Activated B cell treated with CpG ODN at 0.5 μM for 24 hours (primary cell): ENCODE results near the gene DGKE. TPM values are rescaled to one million over a fixed set of nuclear protein-coding genes. Genes with fewer than 3 reads are reported as not detected.

Experiments
- ATAC-seq: fragments of 200-7000 bp; cut with Tn5 transposase; one replicate; pipeline ENCODE4 v1.10.0; 2021; ENCODE audit warnings: low read depth, mild to moderate bottlenecking, moderate library complexity
- CTCF ChIA-PET: fragments of 350-600 bp; sonication (Branson Sonifier 250); formaldehyde crosslinking; loops from one replicate; lab custom pipeline; 2021; ENCODE audit warnings: antibody characterized with exemption; lab: Charles Lee
- POLR2A ChIA-PET: fragments of 350-600 bp; sonication (Branson Sonifier 250); formaldehyde crosslinking; loops from one replicate; lab custom pipeline; 2021; ENCODE audit warnings: antibody characterized with exemption; lab: Charles Lee
- DNase-seq: peaks from one replicate; pipeline ENCODE4 v3.0.0; 2022
- H3K27ac Mint-ChIP-seq: one replicate; pipeline ENCODE4 v1.8.0; 2020; ENCODE audit warnings: mixed read lengths
- H3K27me3 Mint-ChIP-seq: one replicate; pipeline ENCODE4 v1.8.0; 2021; ENCODE audit warnings: mixed read lengths
- H3K36me3 Mint-ChIP-seq: one replicate; pipeline ENCODE4 v1.8.0; 2021; ENCODE audit warnings: low read depth, mixed read lengths
- H3K4me1 Mint-ChIP-seq: one replicate; pipeline ENCODE4 v1.8.0; 2021; ENCODE audit warnings: mixed read lengths
- H3K4me3 Mint-ChIP-seq: one replicate; pipeline ENCODE4 v1.8.0; 2020; ENCODE audit warnings: mild to moderate bottlenecking, mixed read lengths
- H3K9me3 Mint-ChIP-seq: one replicate; pipeline ENCODE4 v1.8.0; 2020; ENCODE audit warnings: mixed read lengths
- intact Hi-C: fragments of 100-400 bp; cut with micrococcal nuclease; formaldehyde crosslinking; loops from one replicate; pipeline ENCODE4 v1.15.1; 2024
- total RNA-seq: library from RNA; stranded (reverse); gene quantifications from 2 replicates; pipeline ENCODE4 v1.2.3, GENCODE V29; 2022
- TF ChIP-seq, protein P1 (sequence below): fragments of 200-600 bp; IDR thresholded peaks from one replicate; pipeline ENCODE4 v1.8.0; 2022; ENCODE audit warnings: antibody characterized with exemption, mild to moderate bottlenecking

The DGKE gene
- total RNA-seq, 1 donor from 2014 or later, result 20.3 TPM

- H3K9me3 Mint-ChIP-seq, result no peaks in the 10 kb centered on the region
- no peak for ATAC-seq
- ChIA-PET POLR2A (no interaction called here), CTCF (no interaction called here)
- H3K27ac Mint-ChIP-seq, result no peak overlapping the region
- H3K36me3 Mint-ChIP-seq, result peaks cover 2% of the 10 kb centered on the region
- no peaks in the 10 kb centered on the region for H3K27me3 Mint-ChIP-seq
- no peak overlapping the region for H3K4me3 Mint-ChIP-seq
- intact Hi-C loops, result no loop called here
- TF ChIP-seq, protein P1, sequence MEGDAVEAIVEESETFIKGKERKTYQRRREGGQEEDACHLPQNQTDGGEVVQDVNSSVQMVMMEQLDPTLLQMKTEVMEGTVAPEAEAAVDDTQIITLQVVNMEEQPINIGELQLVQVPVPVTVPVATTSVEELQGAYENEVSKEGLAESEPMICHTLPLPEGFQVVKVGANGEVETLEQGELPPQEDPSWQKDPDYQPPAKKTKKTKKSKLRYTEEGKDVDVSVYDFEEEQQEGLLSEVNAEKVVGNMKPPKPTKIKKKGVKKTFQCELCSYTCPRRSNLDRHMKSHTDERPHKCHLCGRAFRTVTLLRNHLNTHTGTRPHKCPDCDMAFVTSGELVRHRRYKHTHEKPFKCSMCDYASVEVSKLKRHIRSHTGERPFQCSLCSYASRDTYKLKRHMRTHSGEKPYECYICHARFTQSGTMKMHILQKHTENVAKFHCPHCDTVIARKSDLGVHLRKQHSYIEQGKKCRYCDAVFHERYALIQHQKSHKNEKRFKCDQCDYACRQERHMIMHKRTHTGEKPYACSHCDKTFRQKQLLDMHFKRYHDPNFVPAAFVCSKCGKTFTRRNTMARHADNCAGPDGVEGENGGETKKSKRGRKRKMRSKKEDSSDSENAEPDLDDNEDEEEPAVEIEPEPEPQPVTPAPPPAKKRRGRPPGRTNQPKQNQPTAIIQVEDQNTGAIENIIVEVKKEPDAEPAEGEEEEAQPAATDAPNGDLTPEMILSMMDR, result no peak
- peaks cover 4% of the 10 kb centered on the region for H3K4me1 Mint-ChIP-seq
- DNase-seq, result no peak
Observed at GRCh38 chr17:56792267-56792666, 41.7 kb upstream of the DGKE start.

DNA sequence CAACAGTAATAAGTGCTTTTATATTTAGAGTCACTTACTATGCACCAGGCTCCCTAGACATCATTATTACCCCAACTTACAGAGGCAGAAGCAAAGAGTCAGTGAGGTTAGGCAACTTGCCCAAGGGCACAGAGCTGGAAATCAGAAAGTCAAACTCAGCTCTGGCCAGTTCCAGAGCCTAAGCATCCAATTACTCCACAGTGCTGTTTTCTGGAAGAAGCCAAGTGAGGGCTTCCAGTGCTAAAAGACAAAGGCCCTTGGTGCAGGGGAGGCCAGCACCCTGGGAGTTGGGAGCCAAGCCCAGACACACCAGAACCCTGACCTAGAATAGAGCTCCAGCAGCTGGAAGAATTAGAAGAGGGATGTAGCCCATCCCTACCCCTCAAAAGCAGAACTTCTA, 40.4 kb upstream of the DGKE start:
- ATAC-seq (no peak), DNase-seq (no peak)
- H3K27me3 Mint-ChIP-seq, result no peaks in the 10 kb centered on the region
- no peak overlapping the region for H3K4me3 Mint-ChIP-seq
- no peaks in the 10 kb centered on the region for H3K9me3 Mint-ChIP-seq
- peaks cover 2% of the 10 kb centered on the region for H3K36me3 Mint-ChIP-seq
- ChIA-PET CTCF (interaction anchor here (0.8 to 1.1 kb wide), 2 partner anchors 14 to 26 kb away, joined by 3 read pairs; no protein-coding TSS in a partner anchor), POLR2A (no interaction called here)
- no peaks in the 10 kb centered on the region for H3K4me1 Mint-ChIP-seq
- no peak overlapping the region for H3K27ac Mint-ChIP-seq
- TF ChIP-seq, protein P1, result no peak
- intact Hi-C loops, result no loop called here

GRCh38 chr17:56793957-56794356, 40.0 kb upstream of the DGKE start:
- intact Hi-C loops, result no loop called here
- H3K4me1 Mint-ChIP-seq, result no peaks in the 10 kb centered on the region
- POLR2A ChIA-PET, result no interaction called here
- H3K9me3 Mint-ChIP-seq, result no peaks in the 10 kb centered on the region
- CTCF ChIA-PET, result interaction anchor here (0.8 to 1.1 kb wide), 3 partner anchors 13 to 26 kb away, joined by 3 read pairs; no protein-coding TSS in a partner anchor
- TF ChIP-seq, protein P1, result no peak
- H3K27ac Mint-ChIP-seq, result no peak overlapping the region
- peaks cover 2% of the 10 kb centered on the region for H3K36me3 Mint-ChIP-seq
- H3K27me3 Mint-ChIP-seq, result no peaks in the 10 kb centered on the region
- DNase-seq, result no peak
- ATAC-seq, result no peak
- H3K4me3 Mint-ChIP-seq, result no peak overlapping the region

DNA sequence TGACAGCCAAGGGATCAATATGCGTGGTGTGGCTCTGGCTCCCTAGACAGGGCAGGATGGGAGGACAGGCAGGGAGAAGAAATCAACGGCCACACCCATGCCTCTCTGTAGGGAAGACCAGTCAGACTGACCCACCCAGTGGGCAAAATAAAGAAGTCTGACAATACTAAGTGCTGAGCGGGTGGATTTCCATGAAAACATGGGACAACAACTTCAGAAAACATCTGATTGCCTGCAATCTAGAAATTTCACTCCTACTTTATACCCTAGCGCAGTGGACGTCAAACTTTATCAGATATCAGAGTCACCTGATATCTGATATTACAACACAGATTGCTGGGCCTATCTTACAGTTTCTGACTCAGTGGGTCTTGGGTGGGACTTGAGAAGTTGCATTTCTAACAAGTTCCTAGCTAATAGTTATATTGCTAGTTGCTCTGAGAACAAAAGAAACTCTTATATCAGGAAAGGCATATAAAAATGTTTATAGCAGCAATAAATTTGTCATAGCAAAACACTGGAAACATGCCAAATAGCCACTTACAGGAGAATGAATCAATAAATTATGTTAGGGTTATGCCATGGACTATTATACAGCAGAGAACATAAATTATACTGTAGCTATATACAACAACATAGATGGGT, 38.6 kb upstream of the DGKE start:
- no peaks in the 10 kb centered on the region for H3K9me3 Mint-ChIP-seq
- no peak overlapping the region for H3K27ac Mint-ChIP-seq
- POLR2A ChIA-PET, result no interaction called here
- ATAC-seq, result no peak
- peaks cover 2% of the 10 kb centered on the region for H3K36me3 Mint-ChIP-seq
- no peaks in the 10 kb centered on the region for H3K4me1 Mint-ChIP-seq
- no peaks in the 10 kb centered on the region for H3K27me3 Mint-ChIP-seq
- no peak for DNase-seq
- no peak overlapping the region for H3K4me3 Mint-ChIP-seq
- intact Hi-C loops, result no loop called here
- TF ChIP-seq, protein P1, result no peak
- CTCF ChIA-PET, result no interaction called here

DNA sequence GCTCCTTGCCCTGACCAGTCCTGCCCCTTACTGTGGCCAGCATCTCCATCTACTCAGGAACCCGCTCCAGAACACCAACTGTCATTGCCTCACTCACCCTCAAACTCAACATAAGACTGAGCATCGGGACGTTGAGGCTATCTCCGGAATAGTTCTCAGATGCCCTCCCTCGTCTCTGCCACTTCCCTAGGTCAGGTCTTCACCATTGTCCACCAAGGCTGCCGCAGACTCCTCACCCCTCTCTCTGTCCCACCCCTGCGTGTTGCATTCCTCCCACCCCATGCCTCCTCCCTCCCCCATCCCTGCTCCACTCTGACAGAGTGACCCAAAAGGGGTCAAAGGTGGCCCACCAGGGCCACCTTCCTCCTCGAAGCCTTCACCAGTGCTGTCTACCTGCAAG, 37.4 kb upstream of the DGKE start:
- no peak for ATAC-seq
- POLR2A ChIA-PET, result no interaction called here
- Mint-ChIP-seq H3K4me3 (no peak overlapping the region), H3K27ac (no peak overlapping the region), H3K4me1 (no peaks in the 10 kb centered on the region), H3K27me3 (no peaks in the 10 kb centered on the region), H3K9me3 (no peaks in the 10 kb centered on the region), H3K36me3 (peaks cover 2% of the 10 kb centered on the region)
- CTCF ChIA-PET, result no interaction called here
- DNase-seq, result no peak
- intact Hi-C loops, result no loop called here
- TF ChIP-seq, protein P1, result no peak
